ENCODE results near the gene ATG7.
"Not testable (repeated sequence)": the region's sequence is repeated elsewhere in the genome, so short reads cannot be mapped to it uniquely, and the experiment has no call there.

The ATG7 gene

GRCh38 chr3:11570789-11571495 lies 298.7 kb downstream of the ATG7 start:
- H3K27me3 Mint-ChIP-seq (ENCODE audit: low read depth), result no peaks in the 10 kb centered on the region
- no peak overlapping the region for H3K27ac Mint-ChIP-seq
- no peaks in the 10 kb centered on the region for H3K9me3 Mint-ChIP-seq
- H3K4me3 Mint-ChIP-seq, result no peak overlapping the region
- H3K36me3 Mint-ChIP-seq (ENCODE audit: low read depth), result peaks cover 5% of the 10 kb centered on the region
- H3K4me1 Mint-ChIP-seq (ENCODE audit: low read depth), result no peaks in the 10 kb centered on the region

DNA sequence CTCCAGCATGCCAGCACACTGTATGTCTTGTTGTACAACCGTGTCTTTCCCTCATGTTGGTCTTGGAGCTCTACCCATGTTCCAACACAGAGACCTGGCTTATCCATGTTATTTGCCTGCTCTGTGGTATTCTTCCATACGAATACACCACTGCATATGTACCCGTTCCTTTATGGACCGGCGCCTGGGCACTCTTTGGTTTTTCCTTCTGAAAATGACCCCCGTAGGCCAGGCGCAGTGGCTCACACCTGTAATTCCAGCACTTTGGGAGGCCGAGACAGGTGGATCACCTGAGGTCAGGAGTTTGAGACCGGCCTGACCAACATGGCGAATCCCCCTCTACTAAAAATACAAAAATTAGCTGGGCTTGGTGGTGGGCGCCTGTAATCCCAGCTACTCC lies 300.5 kb downstream of the ATG7 start:
- H3K27ac Mint-ChIP-seq; H3K27me3 Mint-ChIP-seq (ENCODE audit: low read depth); H3K4me1 Mint-ChIP-seq (ENCODE audit: low read depth); H3K36me3 Mint-ChIP-seq (ENCODE audit: low read depth); H3K4me3 Mint-ChIP-seq; H3K9me3 Mint-ChIP-seq: not testable (repeated sequence)

DNA sequence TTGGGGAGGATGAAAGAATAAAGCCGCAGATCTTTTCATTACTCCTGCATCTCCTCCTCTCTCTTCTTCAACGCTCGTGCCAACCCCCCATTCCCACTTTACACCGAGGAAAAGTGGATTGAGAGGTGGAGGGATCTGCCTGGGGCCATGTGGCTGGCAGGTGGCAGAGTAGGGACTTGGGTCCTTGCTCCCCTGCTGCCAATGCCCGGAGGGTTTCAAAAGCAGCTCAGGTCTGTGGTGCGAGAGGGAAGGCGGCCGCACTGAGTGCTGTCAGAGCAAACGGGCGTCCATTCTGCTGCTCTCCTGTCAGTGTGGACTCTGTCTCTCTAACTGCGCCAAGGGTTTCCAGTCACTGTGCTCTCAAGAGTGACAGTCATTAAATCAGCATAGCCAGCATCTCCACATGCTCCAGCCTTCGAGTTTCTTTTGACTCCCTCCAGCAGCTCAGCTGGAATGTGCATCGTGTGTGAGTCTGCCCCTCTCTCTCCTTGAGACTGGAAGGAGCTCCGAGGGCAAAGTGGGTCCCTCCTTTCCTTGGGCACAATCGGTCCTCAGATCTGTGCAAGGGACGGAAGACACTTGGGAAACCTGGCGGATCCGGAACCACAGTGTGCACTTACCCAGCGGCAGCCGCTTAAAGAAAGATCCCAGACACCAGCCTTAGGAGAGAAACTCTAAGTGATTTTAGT lies 302.9 kb downstream of the ATG7 start:
- Mint-ChIP-seq H3K27me3 (ENCODE audit: low read depth) (no peaks in the 10 kb centered on the region), H3K27ac (no peak overlapping the region)

GRCh38 chr3:11575677-11576076 lies 303.5 kb downstream of the ATG7 start:
- no peak overlapping the region for H3K27ac Mint-ChIP-seq
- H3K9me3 Mint-ChIP-seq, result no peaks in the 10 kb centered on the region
- H3K27me3 Mint-ChIP-seq (ENCODE audit: low read depth), result no peaks in the 10 kb centered on the region
- H3K4me3 Mint-ChIP-seq, result no peak overlapping the region
- peaks cover 2% of the 10 kb centered on the region for H3K4me1 Mint-ChIP-seq (ENCODE audit: low read depth)
- H3K36me3 Mint-ChIP-seq (ENCODE audit: low read depth), result peaks cover 8% of the 10 kb centered on the region

More for the DNA sequence above, 302.9 kb downstream of the ATG7 start:
- H3K4me1 Mint-ChIP-seq (ENCODE audit: low read depth), result no peaks in the 10 kb centered on the region
- H3K36me3 Mint-ChIP-seq (ENCODE audit: low read depth), result peaks cover 5% of the 10 kb centered on the region
- H3K4me3 Mint-ChIP-seq, result no peak overlapping the region
- no peaks in the 10 kb centered on the region for H3K9me3 Mint-ChIP-seq

DNA sequence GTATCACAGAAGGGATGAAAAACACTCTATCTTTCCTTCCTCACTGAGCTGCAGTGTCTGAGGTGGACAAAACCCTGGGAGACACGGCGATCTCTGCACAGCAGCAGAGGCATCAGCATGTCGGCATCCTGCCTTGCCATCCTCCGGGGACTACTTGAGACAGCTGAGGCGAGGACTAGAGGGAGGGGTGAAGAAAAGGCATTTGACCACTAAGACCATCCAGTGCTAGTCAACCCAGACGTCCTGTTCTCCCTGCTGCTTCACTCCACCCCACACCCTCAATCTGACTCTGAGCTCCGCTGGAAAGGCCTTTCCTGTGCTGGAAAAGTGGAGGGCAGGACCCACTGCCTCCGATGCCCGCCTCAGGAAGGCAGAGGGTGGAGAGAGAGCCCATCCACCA lies 304.3 kb downstream of the ATG7 start:
- Mint-ChIP-seq H3K4me1 (ENCODE audit: low read depth) (peaks cover 2% of the 10 kb centered on the region), H3K4me3 (no peak overlapping the region), H3K9me3 (no peaks in the 10 kb centered on the region), H3K27ac (no peak overlapping the region), H3K36me3 (ENCODE audit: low read depth) (peaks cover 8% of the 10 kb centered on the region), H3K27me3 (ENCODE audit: low read depth) (no peaks in the 10 kb centered on the region)

GRCh38 chr3:11578169-11578568 lies 306.0 kb downstream of the ATG7 start:
- Mint-ChIP-seq H3K27ac (no peak overlapping the region), H3K4me3 (no peak overlapping the region), H3K36me3 (ENCODE audit: low read depth) (peaks cover 10% of the 10 kb centered on the region), H3K27me3 (ENCODE audit: low read depth) (no peaks in the 10 kb centered on the region), H3K4me1 (ENCODE audit: low read depth) (peaks cover 14% of the 10 kb centered on the region), H3K9me3 (no peaks in the 10 kb centered on the region)

DNA sequence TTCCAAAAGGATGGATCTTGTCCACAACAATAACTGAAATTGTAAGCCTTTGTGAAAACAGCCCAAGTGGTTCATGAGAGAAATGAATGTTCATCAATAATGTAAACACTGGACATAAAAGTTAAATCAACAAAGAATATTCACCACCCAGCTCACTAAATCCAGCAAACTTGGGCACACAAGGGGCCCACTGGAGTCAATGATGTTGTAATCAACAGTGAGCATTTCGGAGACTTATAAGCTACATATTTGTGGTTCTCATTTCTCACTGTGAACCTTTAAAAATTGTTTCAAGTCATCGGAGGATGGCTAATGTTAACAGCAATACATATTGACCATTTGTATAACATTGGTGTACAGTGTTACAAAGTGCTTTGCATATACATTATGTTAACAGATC lies 308.4 kb downstream of the ATG7 start:
- Mint-ChIP-seq H3K27ac (no peak overlapping the region), H3K4me1 (ENCODE audit: low read depth) (peaks cover 22% of the 10 kb centered on the region), H3K36me3 (ENCODE audit: low read depth) (peaks cover 8% of the 10 kb centered on the region), H3K27me3 (ENCODE audit: low read depth) (no peaks in the 10 kb centered on the region), H3K9me3 (no peaks in the 10 kb centered on the region), H3K4me3 (no peak overlapping the region)

GRCh38 chr3:11581237-11582190 lies 309.3 kb downstream of the ATG7 start:
- H3K4me1 Mint-ChIP-seq (ENCODE audit: low read depth), result peaks cover 23% of the 10 kb centered on the region
- peaks cover 8% of the 10 kb centered on the region for H3K36me3 Mint-ChIP-seq (ENCODE audit: low read depth)
- no peak overlapping the region for H3K4me3 Mint-ChIP-seq
- H3K27ac Mint-ChIP-seq, result no peak overlapping the region
- H3K9me3 Mint-ChIP-seq, result no peaks in the 10 kb centered on the region
- no peaks in the 10 kb centered on the region for H3K27me3 Mint-ChIP-seq (ENCODE audit: low read depth)

DNA sequence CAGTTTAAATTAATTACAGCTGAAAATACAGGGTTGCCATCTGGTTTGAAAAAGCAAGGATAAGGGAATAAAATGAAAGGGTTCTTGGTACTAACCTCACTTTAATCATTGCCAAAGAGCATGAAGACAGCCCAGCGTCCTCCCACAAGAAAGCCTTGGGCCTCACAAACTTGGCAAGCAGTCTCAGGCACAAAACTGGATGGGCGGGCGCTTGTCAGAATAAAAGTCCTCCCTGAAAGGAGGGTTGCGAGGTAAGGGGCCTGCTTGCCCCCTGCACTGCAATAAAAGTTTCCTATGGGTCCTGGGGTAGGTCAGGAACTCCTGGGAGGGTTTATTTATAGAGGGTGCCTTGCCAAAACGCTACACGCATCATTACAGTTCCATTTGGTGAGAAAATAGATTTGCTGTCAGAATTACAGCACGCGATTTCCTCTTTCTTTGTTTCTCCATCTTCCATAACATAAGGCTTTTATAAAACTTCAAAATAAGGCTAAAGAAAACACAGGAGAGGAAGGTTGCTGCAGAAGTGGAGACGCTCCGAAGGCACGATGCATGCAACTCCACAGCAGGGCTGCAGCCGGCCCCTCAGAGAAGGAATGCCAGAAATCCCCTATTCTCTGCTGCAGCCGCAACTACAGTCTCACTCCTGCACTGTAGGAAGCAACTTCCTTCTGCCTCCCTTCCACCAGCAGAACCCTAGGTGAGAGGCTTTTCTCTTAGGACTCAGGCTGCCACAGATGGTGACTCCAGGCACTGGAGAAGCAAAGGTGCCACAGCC lies 310.2 kb downstream of the ATG7 start:
- Mint-ChIP-seq H3K36me3 (ENCODE audit: low read depth) (peaks cover 8% of the 10 kb centered on the region), H3K27me3 (ENCODE audit: low read depth) (no peaks in the 10 kb centered on the region), H3K4me3 (peak overlapping the region; percentile 17), H3K27ac (no peak overlapping the region), H3K9me3 (no peaks in the 10 kb centered on the region), H3K4me1 (ENCODE audit: low read depth) (peaks cover 23% of the 10 kb centered on the region)

DNA sequence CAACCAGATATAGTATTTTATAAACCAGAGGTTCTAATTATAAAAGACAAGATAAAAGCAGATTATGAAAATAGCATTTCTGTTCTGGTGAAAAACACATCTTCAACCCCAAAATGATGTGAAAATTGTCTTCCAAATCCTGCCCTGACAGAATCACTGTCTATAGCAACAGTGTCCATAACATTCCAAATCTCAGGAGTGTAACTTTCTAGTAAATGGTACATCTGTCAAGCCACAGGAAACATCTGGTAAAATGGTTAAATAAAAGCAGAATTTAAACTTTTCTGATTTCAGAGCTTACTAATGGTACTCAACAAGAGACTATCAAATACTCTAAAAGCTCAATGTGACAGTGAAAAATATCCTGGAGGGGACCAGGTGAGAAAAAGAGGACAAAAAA lies 311.0 kb downstream of the ATG7 start:
- peaks cover 8% of the 10 kb centered on the region for H3K36me3 Mint-ChIP-seq (ENCODE audit: low read depth)
- H3K4me3 Mint-ChIP-seq, result no peak overlapping the region
- H3K27ac Mint-ChIP-seq, result no peak overlapping the region
- H3K27me3 Mint-ChIP-seq (ENCODE audit: low read depth), result no peaks in the 10 kb centered on the region
- no peaks in the 10 kb centered on the region for H3K9me3 Mint-ChIP-seq
- H3K4me1 Mint-ChIP-seq (ENCODE audit: low read depth), result peaks cover 27% of the 10 kb centered on the region

DNA sequence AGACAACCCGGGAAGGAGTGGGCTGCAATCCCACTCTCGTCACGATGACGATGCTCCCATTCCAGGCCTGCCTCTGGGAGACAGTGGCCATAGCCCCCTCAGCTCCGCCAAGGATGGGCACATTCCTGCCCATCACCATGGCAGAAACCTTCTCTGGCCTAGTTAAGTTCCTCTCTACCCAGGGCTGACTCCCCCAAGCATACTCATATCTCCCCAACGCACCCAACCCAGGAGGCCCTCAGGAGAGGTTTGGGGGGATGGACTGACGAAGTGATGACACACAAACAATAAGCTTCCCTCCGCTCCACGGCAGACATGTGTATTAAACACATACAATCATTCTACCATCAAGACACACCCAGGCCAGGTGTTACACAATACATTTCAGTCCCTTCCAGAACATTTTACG lies 311.4 kb downstream of the ATG7 start:
- peaks cover 8% of the 10 kb centered on the region for H3K36me3 Mint-ChIP-seq (ENCODE audit: low read depth)
- H3K9me3 Mint-ChIP-seq, result no peaks in the 10 kb centered on the region
- H3K27ac Mint-ChIP-seq, result no peak overlapping the region
- H3K4me3 Mint-ChIP-seq, result no peak overlapping the region
- H3K4me1 Mint-ChIP-seq (ENCODE audit: low read depth), result peaks cover 31% of the 10 kb centered on the region
- no peaks in the 10 kb centered on the region for H3K27me3 Mint-ChIP-seq (ENCODE audit: low read depth)

- H3K27ac Mint-ChIP-seq, result no peak overlapping the region
- no peak overlapping the region for H3K4me3 Mint-ChIP-seq
- no peaks in the 10 kb centered on the region for H3K9me3 Mint-ChIP-seq
- peaks cover 8% of the 10 kb centered on the region for H3K36me3 Mint-ChIP-seq (ENCODE audit: low read depth)
- H3K4me1 Mint-ChIP-seq (ENCODE audit: low read depth), result peaks cover 37% of the 10 kb centered on the region
- no peaks in the 10 kb centered on the region for H3K27me3 Mint-ChIP-seq (ENCODE audit: low read depth)
Measured at GRCh38 chr3:11584570-11584969, 312.4 kb downstream of the ATG7 start.

DNA sequence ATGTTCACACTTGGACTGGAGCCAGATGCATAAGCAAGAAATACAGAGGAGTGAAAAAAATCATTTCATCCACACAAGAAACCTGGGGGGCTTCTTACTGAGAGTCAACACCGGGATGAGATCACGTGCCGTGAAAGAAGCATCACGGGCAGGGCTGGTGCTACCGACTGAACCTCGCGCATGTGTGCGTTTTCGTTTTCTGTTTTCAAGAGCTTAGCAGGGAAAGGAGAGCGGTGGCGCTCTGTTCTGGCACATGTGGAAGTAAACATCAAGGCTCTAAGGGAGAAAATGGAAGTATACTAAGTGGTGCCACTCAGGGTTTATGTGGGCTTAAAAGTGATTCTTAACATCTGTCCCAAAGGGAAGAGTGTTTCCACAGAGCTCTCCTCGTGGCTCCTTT lies 315.6 kb downstream of the ATG7 start:
- Mint-ChIP-seq H3K36me3 (ENCODE audit: low read depth) (peaks cover 8% of the 10 kb centered on the region), H3K9me3 (no peaks in the 10 kb centered on the region), H3K4me1 (ENCODE audit: low read depth) (peaks cover 25% of the 10 kb centered on the region), H3K4me3 (no peak overlapping the region), H3K27me3 (ENCODE audit: low read depth) (no peaks in the 10 kb centered on the region), H3K27ac (no peak overlapping the region)

DNA sequence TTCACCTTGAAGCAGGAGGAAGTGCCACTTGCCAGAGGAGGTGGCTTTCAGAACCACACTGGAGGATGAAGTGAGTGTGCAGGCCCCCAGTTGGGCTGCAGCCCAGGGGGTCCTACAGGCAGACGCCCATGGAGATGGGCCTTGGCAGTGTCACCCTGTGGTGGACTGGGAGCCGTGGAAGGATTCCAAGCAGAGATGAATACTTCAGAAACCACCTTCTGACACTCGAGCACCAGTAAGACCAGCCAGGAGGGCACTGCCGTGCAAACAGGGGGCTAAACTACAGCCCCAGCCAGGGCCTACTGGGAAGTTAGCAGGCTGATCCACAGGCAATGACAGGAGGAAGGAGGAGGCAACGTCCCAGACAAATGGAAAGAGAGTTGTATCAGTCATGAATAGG lies 316.1 kb downstream of the ATG7 start:
- Mint-ChIP-seq H3K4me1 (ENCODE audit: low read depth) (peaks cover 24% of the 10 kb centered on the region), H3K36me3 (ENCODE audit: low read depth) (peaks cover 8% of the 10 kb centered on the region)

More for the DNA sequence above, 316.1 kb downstream of the ATG7 start:
- no peaks in the 10 kb centered on the region for H3K27me3 Mint-ChIP-seq (ENCODE audit: low read depth)
- no peaks in the 10 kb centered on the region for H3K9me3 Mint-ChIP-seq
- no peak overlapping the region for H3K4me3 Mint-ChIP-seq
- peak overlapping the region; percentile 35 for H3K27ac Mint-ChIP-seq
